Fibroblast of lung (primary cell): ENCODE data around the gene UCKL1. TPM values are rescaled to one million over a fixed set of nuclear protein-coding genes. Genes with fewer than 3 reads are reported as not detected.
"Not testable (repeated sequence)": the region's sequence is repeated elsewhere in the genome, so short reads cannot be mapped to it uniquely, and the experiment has no call there.

Experiments used
- DNase-seq, 2 donors: peaks; one replicate each; pipeline versions ENCODE4 v3.0.0 to v3.0.0-alpha.2; 2010; ENCODE audit warnings: low read depth in 2 of 2
- H2AFZ ChIP-seq: 2 replicates; pipeline ENCODE4 v1.5.1; 2012; ENCODE audit warnings: low read length, control low read depth, inconsistent platforms
- H3K27ac ChIP-seq: 2 replicates; pipeline ENCODE4 v1.5.1; 2011; ENCODE audit warnings: low read length, control low read depth; ENCODE audit not compliant: insufficient read depth
- H3K27me3 ChIP-seq: 2 replicates; pipeline ENCODE4 v1.5.1; 2011; ENCODE audit warnings: mild to moderate bottlenecking, low read length; ENCODE audit not compliant: control insufficient read depth, insufficient read depth
- H3K36me3 ChIP-seq: 2 replicates; pipeline ENCODE4 v1.5.1; 2011; ENCODE audit warnings: low read length; ENCODE audit not compliant: control insufficient read depth, insufficient read depth
- H3K4me1 ChIP-seq: 2 replicates; pipeline ENCODE4 v1.5.1; 2011; ENCODE audit warnings: low read length; ENCODE audit not compliant: control insufficient read depth, insufficient read depth; ENCODE audit errors: extremely low read depth
- H3K4me2 ChIP-seq: 2 replicates; pipeline ENCODE4 v1.5.1; 2011; ENCODE audit warnings: low read length, control low read depth; ENCODE audit not compliant: insufficient read depth; ENCODE audit errors: extremely low read depth
- H3K4me3 ChIP-seq, 4 experiments: fragments of 200-600 bp in 1 of 4; sonication (generic) in 1 of 4; replicated peaks in 1 of 4; 2 replicates each; pipeline ENCODE4 v1.5.1; 2011 to 2016; ENCODE audit warnings: low read length in 4 of 4, low read depth in 3 of 4, mild to moderate bottlenecking in 3 of 4, control low read depth in 2 of 4, inconsistent platforms in 1 of 4, mixed read lengths in 1 of 4; ENCODE audit not compliant: insufficient read depth in 1 of 4; ENCODE audit errors: control extremely low read depth in 1 of 4
- H3K79me2 ChIP-seq: 2 replicates; pipeline ENCODE4 v1.5.1; 2012; ENCODE audit warnings: mild to moderate bottlenecking, low read length, inconsistent platforms; ENCODE audit not compliant: control insufficient read depth, insufficient read depth
- H3K9ac ChIP-seq: 2 replicates; pipeline ENCODE4 v1.5.1; 2011; ENCODE audit warnings: mild to moderate bottlenecking, low read length, control low read depth; ENCODE audit not compliant: insufficient read depth
- H3K9me3 ChIP-seq: 2 replicates; pipeline ENCODE4 v1.5.1; 2012; ENCODE audit warnings: low read depth, low read length; ENCODE audit not compliant: control insufficient read depth, insufficient read depth
- H4K20me1 ChIP-seq: 2 replicates; pipeline ENCODE4 v1.5.1; 2011; ENCODE audit warnings: low read length; ENCODE audit not compliant: control insufficient read depth, insufficient read depth; ENCODE audit errors: extremely low read depth
- EZH2 ChIP-seq: IDR thresholded peaks from 2 replicates; pipeline ENCODE4 v1.5.1; 2012; ENCODE audit warnings: low read length, control low read depth, mild to moderate bottlenecking; ENCODE audit errors: missing control alignments
- polyA plus RNA-seq, 2 donors: library from polyadenylated mRNA; depleted of rRNA in 1 of 2; stranded (reverse) in 1 of 2; unstranded in 1 of 2; fragments of >200 nt; gene quantifications; 2 replicates each; pipeline ENCODE4 v1.2.1, GENCODE V29; 2011 to 2012; ENCODE audit warnings: missing spikeins in 1 of 2
- total RNA-seq: library from RNA; depleted of rRNA; stranded (reverse); fragments of >200 nt; gene quantifications from 2 replicates; pipeline ENCODE4 v1.2.1, GENCODE V29; 2014
- TF ChIP-seq, protein P1 (sequence below), 2 donors: IDR thresholded peaks in 1 of 2; conservative IDR thresholded peaks in 1 of 2; 1 replicate in 1 of 2; 2 replicates in 1 of 2; pipeline ENCODE4 v1.5.1; 2011 to 2012; ENCODE audit warnings: low read length in 2 of 2, control low read depth in 1 of 2, inconsistent platforms in 1 of 2, low read depth in 1 of 2, mild to moderate bottlenecking in 1 of 2

Gene UCKL1
- total and polyA plus RNA-seq, 2 donors (not counting 1 experiment from before 2014, with no cell fraction given), result 16.4 to 27.9 TPM

- Histone ChIP-seq H3K27ac (no peak overlapping the region), H3K4me1 (peaks cover 19% of the 10 kb centered on the region), H3K36me3 (no peaks in the 10 kb centered on the region), H4K20me1 (no peaks in the 10 kb centered on the region), H3K9me3 (no peaks in the 10 kb centered on the region), H3K4me3 (no peak overlapping the region), H3K79me2 (peaks cover 13% of the 10 kb centered on the region), H3K9ac (no peak overlapping the region), H2AFZ (no peak overlapping the region), H3K27me3 (no peaks in the 10 kb centered on the region), H3K4me2 (no peak overlapping the region)
- peak; percentile 76 to 79 for DNase-seq
- TF ChIP-seq, protein P1, sequence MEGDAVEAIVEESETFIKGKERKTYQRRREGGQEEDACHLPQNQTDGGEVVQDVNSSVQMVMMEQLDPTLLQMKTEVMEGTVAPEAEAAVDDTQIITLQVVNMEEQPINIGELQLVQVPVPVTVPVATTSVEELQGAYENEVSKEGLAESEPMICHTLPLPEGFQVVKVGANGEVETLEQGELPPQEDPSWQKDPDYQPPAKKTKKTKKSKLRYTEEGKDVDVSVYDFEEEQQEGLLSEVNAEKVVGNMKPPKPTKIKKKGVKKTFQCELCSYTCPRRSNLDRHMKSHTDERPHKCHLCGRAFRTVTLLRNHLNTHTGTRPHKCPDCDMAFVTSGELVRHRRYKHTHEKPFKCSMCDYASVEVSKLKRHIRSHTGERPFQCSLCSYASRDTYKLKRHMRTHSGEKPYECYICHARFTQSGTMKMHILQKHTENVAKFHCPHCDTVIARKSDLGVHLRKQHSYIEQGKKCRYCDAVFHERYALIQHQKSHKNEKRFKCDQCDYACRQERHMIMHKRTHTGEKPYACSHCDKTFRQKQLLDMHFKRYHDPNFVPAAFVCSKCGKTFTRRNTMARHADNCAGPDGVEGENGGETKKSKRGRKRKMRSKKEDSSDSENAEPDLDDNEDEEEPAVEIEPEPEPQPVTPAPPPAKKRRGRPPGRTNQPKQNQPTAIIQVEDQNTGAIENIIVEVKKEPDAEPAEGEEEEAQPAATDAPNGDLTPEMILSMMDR (conservative IDR thresholded peaks at IDR 0.05 in 1 of 2, IDR thresholded peaks at IDR 0.05 in 1 of 2; ENCODE audit: low read depth in 1 of 2, low read length in 2 of 2), result no peak
- no peak for TF ChIP-seq EZH2
Measured at GRCh38 chr20:63977739-63978276, 21.6 kb upstream of the UCKL1 start.

- Histone ChIP-seq H3K36me3 (no peaks in the 10 kb centered on the region), H3K27me3 (no peaks in the 10 kb centered on the region), H3K4me3 (no peak overlapping the region), H2AFZ (no peak overlapping the region), H3K27ac (no peak overlapping the region), H4K20me1 (no peaks in the 10 kb centered on the region), H3K9me3 (no peaks in the 10 kb centered on the region), H3K9ac (no peak overlapping the region), H3K79me2 (peaks cover 7% of the 10 kb centered on the region), H3K4me2 (no peak overlapping the region), H3K4me1 (peaks cover 19% of the 10 kb centered on the region)
- no peak for TF ChIP-seq EZH2
- TF ChIP-seq, protein P1 (conservative IDR thresholded peaks at IDR 0.05 in 1 of 2, IDR thresholded peaks at IDR 0.05 in 1 of 2; ENCODE audit: low read depth in 1 of 2, low read length in 2 of 2), result no peak
- no peak for DNase-seq
Measured at GRCh38 chr20:63976980-63977738, 20.9 kb upstream of the UCKL1 start.

DNA sequence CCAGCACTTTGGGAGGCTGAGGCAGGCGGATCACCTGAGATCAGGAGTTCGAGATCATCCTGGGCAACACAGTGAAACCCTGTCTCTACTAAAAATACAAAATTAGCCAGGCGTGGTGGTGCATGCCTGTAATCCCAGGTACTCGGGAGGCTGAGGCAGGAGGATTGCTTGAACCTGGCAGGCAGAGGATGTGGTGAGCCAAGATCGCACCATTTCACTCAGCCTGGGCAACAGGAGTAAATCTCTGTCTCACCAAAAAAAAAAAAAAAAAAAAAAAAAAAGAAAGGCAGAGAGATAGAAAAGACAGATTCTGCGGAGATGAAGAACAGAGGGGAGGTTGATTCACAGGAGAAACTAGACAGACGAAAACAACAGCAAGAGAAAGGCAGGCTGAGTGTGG, 20.3 kb upstream of the UCKL1 start:
- not testable (repeated sequence) for H3K36me3 ChIP-seq, H4K20me1 ChIP-seq, H3K9ac ChIP-seq, H3K27ac ChIP-seq, H3K4me2 ChIP-seq, H3K9me3 ChIP-seq, DNase-seq, H2AFZ ChIP-seq, H3K4me3 ChIP-seq, H3K79me2 ChIP-seq, H3K27me3 ChIP-seq
- peaks cover 16% of the 10 kb centered on the region for H3K4me1 ChIP-seq
